Measurements from ENCODE around the gene EFHD2. TPM values are rescaled to one million over a fixed set of nuclear protein-coding genes. Genes with fewer than 3 reads are reported as not detected.

EFHD2 gene
- total and polyA plus RNA-seq, 2 of the 8 experiments (the other 6 are each of a cell fraction or from before 2014, with no cell fraction given), result 24.4 to 25.1 TPM

DNA sequence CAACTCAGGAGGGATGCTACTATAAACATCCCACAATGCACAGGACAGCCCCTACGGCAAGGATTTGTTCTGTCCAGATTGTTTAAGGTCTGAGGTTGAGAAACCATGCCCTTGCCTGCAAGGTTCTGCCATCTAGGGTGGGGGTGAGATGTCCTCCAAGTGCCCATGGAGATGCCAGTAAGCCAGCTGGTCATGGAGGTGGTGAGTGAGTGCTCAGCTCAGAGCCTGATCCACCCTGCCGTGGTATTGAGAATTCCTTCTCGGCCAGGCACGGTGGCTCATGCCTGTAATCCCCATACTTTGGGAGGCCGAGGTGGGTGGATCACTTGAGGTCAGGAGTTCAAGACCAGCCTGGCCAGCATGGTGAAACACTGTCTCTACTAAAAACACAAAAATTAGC, 15.3 kb downstream of the EFHD2 start (continued):
- TF ChIP-seq, protein P1, sequence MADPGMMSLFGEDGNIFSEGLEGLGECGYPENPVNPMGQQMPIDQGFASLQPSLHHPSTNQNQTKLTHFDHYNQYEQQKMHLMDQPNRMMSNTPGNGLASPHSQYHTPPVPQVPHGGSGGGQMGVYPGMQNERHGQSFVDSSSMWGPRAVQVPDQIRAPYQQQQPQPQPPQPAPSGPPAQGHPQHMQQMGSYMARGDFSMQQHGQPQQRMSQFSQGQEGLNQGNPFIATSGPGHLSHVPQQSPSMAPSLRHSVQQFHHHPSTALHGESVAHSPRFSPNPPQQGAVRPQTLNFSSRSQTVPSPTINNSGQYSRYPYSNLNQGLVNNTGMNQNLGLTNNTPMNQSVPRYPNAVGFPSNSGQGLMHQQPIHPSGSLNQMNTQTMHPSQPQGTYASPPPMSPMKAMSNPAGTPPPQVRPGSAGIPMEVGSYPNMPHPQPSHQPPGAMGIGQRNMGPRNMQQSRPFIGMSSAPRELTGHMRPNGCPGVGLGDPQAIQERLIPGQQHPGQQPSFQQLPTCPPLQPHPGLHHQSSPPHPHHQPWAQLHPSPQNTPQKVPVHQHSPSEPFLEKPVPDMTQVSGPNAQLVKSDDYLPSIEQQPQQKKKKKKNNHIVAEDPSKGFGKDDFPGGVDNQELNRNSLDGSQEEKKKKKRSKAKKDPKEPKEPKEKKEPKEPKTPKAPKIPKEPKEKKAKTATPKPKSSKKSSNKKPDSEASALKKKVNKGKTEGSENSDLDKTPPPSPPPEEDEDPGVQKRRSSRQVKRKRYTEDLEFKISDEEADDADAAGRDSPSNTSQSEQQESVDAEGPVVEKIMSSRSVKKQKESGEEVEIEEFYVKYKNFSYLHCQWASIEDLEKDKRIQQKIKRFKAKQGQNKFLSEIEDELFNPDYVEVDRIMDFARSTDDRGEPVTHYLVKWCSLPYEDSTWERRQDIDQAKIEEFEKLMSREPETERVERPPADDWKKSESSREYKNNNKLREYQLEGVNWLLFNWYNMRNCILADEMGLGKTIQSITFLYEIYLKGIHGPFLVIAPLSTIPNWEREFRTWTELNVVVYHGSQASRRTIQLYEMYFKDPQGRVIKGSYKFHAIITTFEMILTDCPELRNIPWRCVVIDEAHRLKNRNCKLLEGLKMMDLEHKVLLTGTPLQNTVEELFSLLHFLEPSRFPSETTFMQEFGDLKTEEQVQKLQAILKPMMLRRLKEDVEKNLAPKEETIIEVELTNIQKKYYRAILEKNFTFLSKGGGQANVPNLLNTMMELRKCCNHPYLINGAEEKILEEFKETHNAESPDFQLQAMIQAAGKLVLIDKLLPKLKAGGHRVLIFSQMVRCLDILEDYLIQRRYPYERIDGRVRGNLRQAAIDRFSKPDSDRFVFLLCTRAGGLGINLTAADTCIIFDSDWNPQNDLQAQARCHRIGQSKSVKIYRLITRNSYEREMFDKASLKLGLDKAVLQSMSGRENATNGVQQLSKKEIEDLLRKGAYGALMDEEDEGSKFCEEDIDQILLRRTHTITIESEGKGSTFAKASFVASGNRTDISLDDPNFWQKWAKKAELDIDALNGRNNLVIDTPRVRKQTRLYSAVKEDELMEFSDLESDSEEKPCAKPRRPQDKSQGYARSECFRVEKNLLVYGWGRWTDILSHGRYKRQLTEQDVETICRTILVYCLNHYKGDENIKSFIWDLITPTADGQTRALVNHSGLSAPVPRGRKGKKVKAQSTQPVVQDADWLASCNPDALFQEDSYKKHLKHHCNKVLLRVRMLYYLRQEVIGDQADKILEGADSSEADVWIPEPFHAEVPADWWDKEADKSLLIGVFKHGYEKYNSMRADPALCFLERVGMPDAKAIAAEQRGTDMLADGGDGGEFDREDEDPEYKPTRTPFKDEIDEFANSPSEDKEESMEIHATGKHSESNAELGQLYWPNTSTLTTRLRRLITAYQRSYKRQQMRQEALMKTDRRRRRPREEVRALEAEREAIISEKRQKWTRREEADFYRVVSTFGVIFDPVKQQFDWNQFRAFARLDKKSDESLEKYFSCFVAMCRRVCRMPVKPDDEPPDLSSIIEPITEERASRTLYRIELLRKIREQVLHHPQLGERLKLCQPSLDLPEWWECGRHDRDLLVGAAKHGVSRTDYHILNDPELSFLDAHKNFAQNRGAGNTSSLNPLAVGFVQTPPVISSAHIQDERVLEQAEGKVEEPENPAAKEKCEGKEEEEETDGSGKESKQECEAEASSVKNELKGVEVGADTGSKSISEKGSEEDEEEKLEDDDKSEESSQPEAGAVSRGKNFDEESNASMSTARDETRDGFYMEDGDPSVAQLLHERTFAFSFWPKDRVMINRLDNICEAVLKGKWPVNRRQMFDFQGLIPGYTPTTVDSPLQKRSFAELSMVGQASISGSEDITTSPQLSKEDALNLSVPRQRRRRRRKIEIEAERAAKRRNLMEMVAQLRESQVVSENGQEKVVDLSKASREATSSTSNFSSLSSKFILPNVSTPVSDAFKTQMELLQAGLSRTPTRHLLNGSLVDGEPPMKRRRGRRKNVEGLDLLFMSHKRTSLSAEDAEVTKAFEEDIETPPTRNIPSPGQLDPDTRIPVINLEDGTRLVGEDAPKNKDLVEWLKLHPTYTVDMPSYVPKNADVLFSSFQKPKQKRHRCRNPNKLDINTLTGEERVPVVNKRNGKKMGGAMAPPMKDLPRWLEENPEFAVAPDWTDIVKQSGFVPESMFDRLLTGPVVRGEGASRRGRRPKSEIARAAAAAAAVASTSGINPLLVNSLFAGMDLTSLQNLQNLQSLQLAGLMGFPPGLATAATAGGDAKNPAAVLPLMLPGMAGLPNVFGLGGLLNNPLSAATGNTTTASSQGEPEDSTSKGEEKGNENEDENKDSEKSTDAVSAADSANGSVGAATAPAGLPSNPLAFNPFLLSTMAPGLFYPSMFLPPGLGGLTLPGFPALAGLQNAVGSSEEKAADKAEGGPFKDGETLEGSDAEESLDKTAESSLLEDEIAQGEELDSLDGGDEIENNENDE (IDR thresholded peaks at IDR 0.05; ENCODE audit: insufficient replicate concordance, low read length), result no peak

Measured in H1 (cell line).